ENCODE measurements around the gene LYPD8. TPM values are rescaled to one million over a fixed set of nuclear protein-coding genes. Genes with fewer than 3 reads are reported as not detected.

The LYPD8 gene
- total RNA-seq, 2 donors from 2014 or later = not detected

- intact Hi-C loops (cut with DNase I) = no loop called here
- DNase-seq (no peak), ATAC-seq (no peak)
These were observed 19.9 kb upstream of the LYPD8 start for GRCh38 chr1:248775441-248775840.

GRCh38 chr1:248759644-248760043 is 4.1 kb upstream of the LYPD8 start:
- no peak for ATAC-seq
- DNase-seq = no peak
- intact Hi-C loops (cut with DNase I) = no loop called here

GRCh38 chr1:248758352-248758751 is 2.8 kb upstream of the LYPD8 start:
- no peak for ATAC-seq
- intact Hi-C loops (cut with DNase I) = no loop called here
- no peak for DNase-seq

- intact Hi-C loops (cut with DNase I) = no loop called here
These were observed 2.2 kb upstream of the LYPD8 start for GRCh38 chr1:248757784-248758195.

GRCh38 chr1:248756636-248757035 is 1.1 kb upstream of the LYPD8 start:
- ATAC-seq = no peak
- intact Hi-C loops (cut with DNase I) = no loop called here
- DNase-seq = no peak

More at GRCh38 chr1:248757784-248758195, 2.2 kb upstream of the LYPD8 start:
- DNase-seq (no peak), ATAC-seq (no peak)

GRCh38 chr1:248756151-248756550 is 592 bp upstream of the LYPD8 start:
- ATAC-seq (no peak), DNase-seq (no peak)
- intact Hi-C loops (cut with DNase I) = no loop called here

- no peak for ATAC-seq
- intact Hi-C loops (cut with DNase I) = no loop called here
- no peak for DNase-seq
These were observed 1.8 kb downstream of the LYPD8 start for GRCh38 chr1:248753708-248754280.

- DNase-seq (no peak), ATAC-seq (no peak)
- intact Hi-C loops (cut with DNase I) = no loop called here
These were observed 2.4 kb downstream of the LYPD8 start for GRCh38 chr1:248753029-248753594.

- intact Hi-C loops (cut with DNase I) = no loop called here
- no peak for ATAC-seq
- no peak for DNase-seq
These were observed 3.2 kb downstream of the LYPD8 start for GRCh38 chr1:248752161-248753028.

- ATAC-seq (no peak), DNase-seq (no peak)
- intact Hi-C loops (cut with DNase I) = no loop called here
These were observed 3.9 kb downstream of the LYPD8 start for GRCh38 chr1:248751635-248752034.

- intact Hi-C loops (cut with DNase I) = no loop called here
- ATAC-seq (no peak), DNase-seq (no peak)
These were observed 4.4 kb downstream of the LYPD8 start for GRCh38 chr1:248751142-248751541.

GRCh38 chr1:248750496-248750895 is 5.1 kb downstream of the LYPD8 start:
- intact Hi-C loops (cut with DNase I) = no loop called here
- no peak for ATAC-seq
- no peak for DNase-seq

GRCh38 chr1:248748211-248748610 is 7.3 kb downstream of the LYPD8 start:
- DNase-seq (no peak), ATAC-seq (no peak)
- intact Hi-C loops (cut with DNase I) = no loop called here

GRCh38 chr1:248740876-248741275 is 14.7 kb downstream of the LYPD8 start:
- no peak for DNase-seq
- intact Hi-C loops (cut with DNase I) = no loop called here
- no peak for ATAC-seq

- ATAC-seq (no peak), DNase-seq (no peak)
- intact Hi-C loops (cut with DNase I) = no loop called here
These were observed 15.9 kb downstream of the LYPD8 start for GRCh38 chr1:248739572-248740205.

- DNase-seq (no peak), ATAC-seq (no peak)
- intact Hi-C loops (cut with DNase I) = no loop called here
These were observed 18.1 kb downstream of the LYPD8 start for GRCh38 chr1:248737457-248737856.

- intact Hi-C loops (cut with DNase I) = no loop called here
- ATAC-seq = no peak
- no peak for DNase-seq
These were observed 18.6 kb downstream of the LYPD8 start for GRCh38 chr1:248736977-248737376.

GRCh38 chr1:248733566-248733965 is 22.0 kb downstream of the LYPD8 start:
- intact Hi-C loops (cut with DNase I) = no loop called here

GRCh38 chr1:248730507-248731335 is 24.8 kb downstream of the LYPD8 start:
- intact Hi-C loops (cut with DNase I) = no loop called here
- no peak for ATAC-seq
- no peak for DNase-seq

More at GRCh38 chr1:248733566-248733965, 22.0 kb downstream of the LYPD8 start:
- no peak for ATAC-seq
- no peak for DNase-seq

Measured in left cardiac atrium (tissue), 4 donors.